OCI-M1 (cell line): Measurements from ENCODE around the gene BPIFA1.

Experiments
- DNase-seq: peaks from one replicate; lab custom pipeline; 2025; lab: John Stamatoyannopoulos, UW

Gene BPIFA1

GRCh38 chr20:33239979-33240736 is 4.4 kb downstream of the BPIFA1 start:
- no peak for DNase-seq

- DNase-seq: no peak
These were observed 5.1 kb downstream of the BPIFA1 start for GRCh38 chr20:33240923-33241322.

DNA sequence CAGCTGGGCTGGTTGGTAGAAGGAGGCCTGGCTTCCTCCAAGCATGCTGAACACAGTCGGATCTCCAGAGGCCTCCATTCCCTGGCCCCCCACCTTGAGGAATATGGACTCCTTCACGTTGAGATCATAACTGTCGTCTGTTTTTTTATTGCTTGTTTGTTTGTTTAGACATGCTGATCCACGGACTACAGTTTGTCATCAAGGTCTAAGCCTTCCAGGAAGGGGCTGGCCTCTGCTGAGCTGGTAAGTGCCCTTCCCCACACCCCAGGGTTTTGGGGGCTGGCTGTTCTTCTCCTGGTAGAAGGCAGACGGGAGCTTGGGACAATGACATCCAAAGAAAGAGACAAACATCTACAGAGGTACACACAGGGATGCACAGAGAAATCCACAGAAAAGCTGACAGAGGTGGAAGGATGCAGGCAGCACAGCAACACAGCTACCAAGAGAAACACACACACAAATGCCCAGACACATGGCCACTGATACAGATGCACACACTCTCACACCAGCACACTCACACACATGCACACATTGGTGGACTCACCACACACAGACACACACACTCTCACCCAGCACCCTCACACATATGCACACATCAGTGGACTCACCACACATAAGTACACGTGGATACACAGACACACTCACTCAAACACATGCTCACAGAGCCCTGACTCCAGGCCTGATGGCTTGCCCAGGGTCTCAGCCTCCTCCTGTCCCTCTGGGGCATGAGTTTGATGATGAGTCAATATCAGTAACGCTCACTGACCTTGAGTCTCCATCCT is 6.7 kb downstream of the BPIFA1 start:
- DNase-seq: no peak

- DNase-seq: no peak
These were observed 10.3 kb downstream of the BPIFA1 start for GRCh38 chr20:33246077-33246476.

DNA sequence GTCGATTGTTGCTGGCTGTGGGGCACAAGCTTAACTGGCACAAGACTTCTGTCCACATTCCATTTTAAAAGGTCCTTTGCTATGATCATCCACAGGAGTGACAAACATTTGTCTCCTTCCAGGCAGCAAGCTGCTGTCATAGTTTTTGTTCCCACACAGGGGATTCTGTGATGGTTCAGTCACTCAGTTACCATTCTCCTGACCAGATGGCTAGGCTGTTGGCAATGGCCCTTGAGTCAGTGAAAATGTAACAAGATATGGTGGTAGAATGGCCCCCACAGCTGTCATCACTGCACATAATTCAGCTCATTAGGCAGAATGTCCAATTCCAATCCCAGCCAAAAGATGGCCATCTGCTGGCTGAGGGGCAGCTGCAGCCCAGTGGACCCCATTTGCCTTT is 13.7 kb downstream of the BPIFA1 start:
- DNase-seq: no peak

GRCh38 chr20:33250666-33251065 is 14.9 kb downstream of the BPIFA1 start:
- DNase-seq: no peak

- DNase-seq: no peak
These were observed 15.7 kb downstream of the BPIFA1 start for GRCh38 chr20:33251496-33251895.

- no peak for DNase-seq
These were observed 16.7 kb downstream of the BPIFA1 start for GRCh38 chr20:33252460-33252859.

GRCh38 chr20:33255005-33255404 is 19.2 kb downstream of the BPIFA1 start:
- no peak for DNase-seq

GRCh38 chr20:33257237-33257636 is 21.4 kb downstream of the BPIFA1 start:
- DNase-seq: no peak

- no peak for DNase-seq
These were observed 23.6 kb downstream of the BPIFA1 start for GRCh38 chr20:33259371-33259770.

DNA sequence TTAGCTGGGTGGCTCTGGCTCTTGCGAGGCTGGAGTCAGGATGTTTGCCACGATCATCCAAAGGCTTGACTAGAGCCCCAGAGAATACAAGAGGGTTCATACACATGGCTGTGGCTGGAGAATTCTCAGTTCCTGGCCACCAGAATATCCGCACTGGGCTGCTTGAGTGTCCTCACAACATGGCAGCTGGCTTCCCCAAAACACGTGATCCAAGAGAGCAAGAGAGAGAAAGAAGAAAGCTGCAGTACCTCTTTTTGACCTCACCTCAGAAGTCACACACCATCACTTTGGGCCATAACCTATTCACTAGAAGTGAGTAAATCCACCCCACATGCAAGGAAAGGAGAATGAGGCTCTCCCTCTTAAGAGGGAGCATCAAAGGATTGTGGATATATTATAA is 25.7 kb downstream of the BPIFA1 start:
- no peak for DNase-seq

DNA sequence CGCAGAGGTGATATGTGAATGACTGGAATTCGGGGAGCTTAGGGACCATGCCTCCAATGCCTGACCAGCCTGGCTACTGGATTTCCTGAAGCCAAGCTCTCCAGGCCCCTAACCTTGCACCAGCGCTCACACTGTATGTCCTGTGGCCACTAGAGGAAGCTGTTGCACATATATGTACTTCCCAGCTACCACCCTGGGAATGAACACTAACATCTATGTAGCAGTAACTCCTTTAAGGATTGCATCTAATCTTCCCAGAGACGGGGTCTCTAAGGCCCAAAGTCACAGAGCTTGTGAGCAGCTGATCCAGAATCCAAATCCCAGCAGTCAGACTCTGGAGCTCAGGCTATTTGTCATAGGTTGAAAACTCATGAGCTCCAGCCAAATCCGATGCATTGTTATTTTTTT is 26.9 kb downstream of the BPIFA1 start:
- DNase-seq: peak; percentile 55

DNA sequence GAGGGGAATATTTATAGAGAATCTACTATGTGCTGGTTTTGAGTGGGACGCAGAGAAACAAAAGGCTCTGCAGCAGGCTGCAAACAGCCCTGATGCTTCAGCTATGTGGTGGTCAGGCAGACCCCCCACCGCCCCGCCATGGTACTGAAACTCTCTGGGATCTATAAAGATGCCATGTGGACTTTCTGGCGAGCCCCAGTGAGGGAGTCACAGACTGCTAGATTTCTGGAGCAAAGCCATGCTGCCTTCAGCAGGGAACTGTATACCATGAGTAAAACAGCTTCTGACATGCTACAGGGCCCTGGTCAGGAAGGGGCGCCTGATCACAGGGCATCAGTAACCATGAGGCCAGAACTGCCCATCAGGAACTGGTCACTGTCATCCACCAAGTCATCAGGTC is 28.0 kb downstream of the BPIFA1 start:
- DNase-seq: no peak

DNA sequence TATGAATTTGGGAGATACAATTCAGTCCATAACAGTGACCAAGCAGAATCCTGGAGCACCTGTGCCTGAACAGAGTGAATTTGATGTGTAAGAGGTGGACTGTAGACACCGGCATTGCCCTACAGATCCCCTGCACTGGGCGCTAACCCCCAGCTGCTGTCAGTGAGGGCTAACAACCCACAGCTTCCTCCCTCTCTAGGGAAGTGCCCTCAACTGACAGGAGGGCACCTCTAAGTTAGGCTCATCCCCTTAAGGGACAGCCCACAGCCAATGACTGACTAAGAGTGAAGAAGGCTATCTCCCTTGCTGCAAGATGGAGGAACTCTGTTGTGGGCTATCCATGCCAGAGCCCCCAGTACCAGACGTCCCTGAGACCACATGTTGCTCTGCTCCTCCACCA is 31.9 kb downstream of the BPIFA1 start:
- DNase-seq: no peak

- DNase-seq: no peak
These were observed 36.5 kb downstream of the BPIFA1 start for GRCh38 chr20:33272155-33272873.

DNA sequence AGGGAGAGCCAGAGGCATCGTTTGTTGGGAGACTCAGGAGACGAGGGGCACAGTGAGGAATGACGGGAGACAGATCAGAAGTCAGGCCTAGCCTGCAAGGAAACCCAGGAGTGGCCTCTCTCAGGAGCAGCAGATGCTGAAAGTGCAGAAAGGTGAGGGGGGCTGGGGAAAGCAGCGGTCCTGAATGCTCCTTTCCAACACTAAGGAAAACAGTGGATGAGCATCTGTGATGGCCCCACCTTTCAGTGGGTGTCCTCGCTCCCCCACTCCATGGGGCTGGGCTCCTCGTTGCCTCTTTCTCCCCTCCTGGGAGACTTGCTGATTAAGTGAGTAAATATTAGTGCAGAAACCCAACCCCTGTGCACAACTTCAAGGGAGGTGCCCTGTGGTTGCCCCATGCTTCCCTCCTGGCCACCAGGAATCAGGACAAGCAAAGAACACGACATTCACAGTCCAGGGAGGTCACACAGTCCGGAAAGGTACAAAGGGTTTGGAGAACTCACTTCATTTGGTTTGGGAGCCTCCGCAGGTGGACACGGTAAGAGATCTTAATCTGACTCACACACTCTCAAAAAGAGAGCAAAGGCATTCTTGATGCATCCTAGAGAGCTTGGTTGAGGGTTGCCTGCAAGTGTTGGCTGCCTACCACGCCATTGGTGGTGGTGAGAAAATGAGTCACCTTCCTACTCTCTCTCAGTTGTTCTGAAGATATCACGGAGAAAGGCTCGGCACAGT is 37.5 kb downstream of the BPIFA1 start:
- DNase-seq: no peak

DNA sequence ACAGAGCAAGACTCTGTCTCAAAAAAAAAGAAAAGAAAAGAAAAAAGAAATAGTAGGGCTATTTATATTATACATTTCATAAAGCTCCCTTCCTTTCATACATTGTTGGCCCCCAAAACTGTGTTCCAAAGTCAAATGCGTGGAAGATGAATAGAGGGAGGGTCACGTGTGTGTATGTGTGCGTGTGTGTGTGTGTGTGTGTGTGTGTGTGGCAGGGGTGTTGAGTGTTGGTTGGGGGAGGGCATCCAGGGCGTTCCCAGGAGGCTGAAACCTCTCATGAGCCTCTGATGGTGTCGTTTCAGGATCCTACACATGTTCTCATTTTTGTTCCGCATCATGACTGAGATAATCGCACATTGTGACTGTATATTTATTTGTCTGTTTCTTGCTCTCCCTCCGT is 39.4 kb downstream of the BPIFA1 start:
- no peak for DNase-seq

DNA sequence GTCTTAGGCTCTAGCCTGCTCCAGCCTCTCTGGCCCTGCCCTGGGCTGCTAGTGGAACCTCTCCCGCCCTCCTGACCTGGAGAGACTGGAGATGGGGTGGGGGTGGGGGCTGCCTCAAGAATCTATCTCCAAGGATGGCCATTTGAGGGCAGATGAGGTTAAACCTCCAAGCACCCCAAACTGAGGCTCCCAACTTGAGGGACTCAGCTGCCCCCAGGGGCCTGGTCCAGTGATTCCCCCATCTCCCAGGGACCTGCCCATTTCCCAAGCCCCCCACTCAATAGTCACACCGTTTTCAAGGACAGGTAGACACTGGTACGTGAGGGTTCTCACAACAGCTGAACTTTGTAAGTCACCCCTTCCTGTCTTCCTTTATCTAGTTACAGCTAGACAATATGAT is 40.1 kb downstream of the BPIFA1 start:
- DNase-seq: no peak

- DNase-seq: no peak
These were observed 40.7 kb downstream of the BPIFA1 start for GRCh38 chr20:33276303-33277113.
